ENCODE measurements around the gene ZFP28.
A peak's percentile ranks its signal among the peaks of the same experiment; 100 is the strongest.

Gene ZFP28

GRCh38 chr19:56538761-56539263 lies at the start of gene ZFP28:
Gene ZFP28 (plus strand): TSS chr19:56538948. CDS start chr19:56539019, 71 bp downstream.
- peak; percentile 58 for DNase-seq

DNA sequence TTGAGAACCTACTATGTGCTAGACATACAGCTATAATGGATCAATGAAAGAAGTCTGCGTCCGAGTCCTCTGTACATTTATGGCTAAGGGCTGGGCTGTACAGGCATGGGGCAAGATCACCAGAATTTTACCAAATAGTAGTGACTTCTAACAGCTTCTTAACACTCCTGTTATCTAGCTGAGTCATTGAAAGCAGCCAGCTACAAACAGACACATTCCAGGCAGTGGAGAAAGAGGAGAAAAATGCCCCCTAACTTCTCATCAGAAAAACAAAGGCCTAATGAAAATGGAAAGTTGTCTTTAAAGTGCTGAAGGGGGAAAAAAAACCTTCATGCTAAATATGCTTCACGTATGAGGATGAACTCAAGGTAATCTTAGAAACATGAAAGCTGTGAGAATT lies 47.3 kb upstream of the ZFP28 start:
- no peak for DNase-seq

GRCh38 chr19:56504581-56504980 lies 34.2 kb upstream of the ZFP28 start:
- no peak for DNase-seq

- peak; percentile 96 for DNase-seq
Measured at GRCh38 chr19:56507446-56508289, 31.1 kb upstream of the ZFP28 start, which contains the start of gene ZNF471. Gene ZNF471 (plus strand): TSS chr19:56507855. CDS start chr19:56511572, 3,717 bp downstream.

GRCh38 chr19:56508290-56508778 lies 30.4 kb upstream of the ZFP28 start:
- peak; percentile 23 for DNase-seq

DNA sequence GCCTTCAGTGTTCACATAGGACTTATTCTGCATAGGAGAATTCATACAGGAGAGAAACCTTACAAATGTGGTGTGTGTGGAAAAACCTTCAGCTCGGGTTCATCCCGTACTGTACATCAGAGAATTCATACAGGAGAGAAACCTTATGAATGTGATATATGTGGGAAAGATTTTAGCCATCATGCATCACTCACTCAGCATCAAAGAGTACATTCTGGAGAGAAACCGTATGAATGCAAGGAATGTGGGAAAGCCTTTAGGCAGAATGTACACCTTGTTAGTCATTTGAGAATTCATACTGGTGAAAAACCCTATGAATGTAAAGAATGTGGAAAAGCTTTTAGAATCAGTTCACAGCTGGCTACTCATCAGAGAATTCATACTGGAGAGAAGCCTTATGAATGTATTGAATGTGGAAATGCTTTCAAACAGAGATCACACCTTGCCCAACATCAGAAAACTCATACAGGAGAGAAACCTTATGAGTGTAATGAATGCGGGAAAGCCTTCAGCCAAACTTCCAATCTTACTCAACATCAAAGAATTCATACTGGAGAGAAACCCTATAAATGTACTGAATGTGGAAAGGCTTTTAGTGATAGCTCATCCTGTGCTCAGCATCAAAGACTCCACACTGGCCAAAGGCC lies 13.4 kb upstream of the ZFP28 start:
- DNase-seq = no peak

GRCh38 chr19:56537442-56537841 lies 1.3 kb upstream of the ZFP28 start:
- no peak for DNase-seq

DNA sequence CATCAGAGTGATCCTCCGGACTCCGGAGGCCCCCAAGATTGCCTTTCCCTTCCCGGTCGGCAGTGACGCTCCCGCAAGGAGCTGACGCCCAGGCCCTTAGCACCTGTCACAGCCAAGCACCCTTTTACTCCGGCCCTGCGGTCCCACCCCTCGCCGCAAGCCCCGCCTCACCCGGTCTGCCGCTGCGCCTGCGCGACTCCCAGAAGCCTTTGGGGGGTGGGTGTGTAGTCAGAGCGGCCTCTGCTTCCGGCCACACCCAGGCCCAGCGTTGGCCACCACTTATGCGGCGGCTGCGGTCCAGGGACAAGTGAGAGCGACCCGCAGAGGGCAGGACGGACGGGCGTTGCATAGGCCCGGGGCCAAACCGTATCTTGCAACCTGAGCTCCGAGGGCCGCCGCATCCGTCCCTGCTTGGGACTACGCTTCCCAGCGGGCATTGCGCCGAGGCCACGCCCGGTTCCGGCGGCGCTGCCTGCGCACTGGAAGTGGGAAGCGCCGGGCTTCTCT lies 441 bp upstream of the ZFP28 start:
- peak; percentile 78 for DNase-seq

DNA sequence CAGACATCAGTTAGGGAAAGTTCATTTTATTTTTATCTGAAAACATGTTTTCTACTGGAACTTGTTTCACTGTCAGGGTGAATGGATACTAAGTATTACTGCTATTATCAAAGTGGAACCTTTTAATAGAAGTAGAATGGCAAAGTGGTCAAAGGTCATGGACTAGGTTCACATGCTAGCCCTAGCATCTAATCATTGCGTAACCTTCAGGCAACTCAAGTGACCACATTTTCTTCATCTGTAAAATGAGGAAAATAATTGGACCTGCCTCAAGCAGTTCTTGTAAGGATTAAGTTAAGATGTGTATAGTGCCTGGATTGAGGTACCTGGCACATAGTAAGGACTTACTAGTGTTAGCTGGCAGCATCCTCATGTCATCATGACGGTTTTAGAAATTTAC lies 5.0 kb downstream of the ZFP28 start:
- DNase-seq = no peak

- no peak for DNase-seq
Measured at GRCh38 chr19:56547535-56547934, 8.8 kb downstream of the ZFP28 start.

DNA sequence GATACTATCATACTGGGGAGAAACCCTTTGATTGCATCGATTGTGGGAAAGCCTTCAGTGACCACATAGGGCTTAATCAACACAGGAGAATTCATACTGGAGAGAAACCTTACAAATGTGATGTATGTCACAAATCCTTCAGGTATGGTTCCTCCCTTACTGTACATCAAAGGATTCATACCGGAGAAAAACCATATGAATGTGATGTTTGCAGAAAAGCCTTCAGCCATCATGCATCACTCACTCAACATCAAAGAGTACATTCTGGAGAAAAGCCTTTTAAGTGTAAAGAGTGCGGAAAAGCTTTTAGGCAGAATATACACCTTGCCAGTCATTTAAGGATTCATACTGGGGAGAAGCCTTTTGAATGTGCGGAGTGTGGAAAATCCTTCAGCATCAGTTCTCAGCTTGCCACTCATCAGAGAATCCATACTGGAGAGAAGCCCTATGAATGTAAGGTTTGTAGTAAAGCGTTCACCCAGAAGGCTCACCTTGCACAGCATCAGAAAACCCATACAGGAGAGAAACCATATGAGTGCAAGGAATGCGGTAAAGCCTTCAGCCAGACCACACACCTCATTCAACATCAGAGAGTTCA lies 15.6 kb downstream of the ZFP28 start:
- no peak for DNase-seq

GRCh38 chr19:56562766-56563165 lies 24.0 kb downstream of the ZFP28 start:
- DNase-seq = no peak

- DNase-seq = peak; percentile 57
Measured at GRCh38 chr19:56566904-56567273, 28.1 kb downstream of the ZFP28 start.

DNA sequence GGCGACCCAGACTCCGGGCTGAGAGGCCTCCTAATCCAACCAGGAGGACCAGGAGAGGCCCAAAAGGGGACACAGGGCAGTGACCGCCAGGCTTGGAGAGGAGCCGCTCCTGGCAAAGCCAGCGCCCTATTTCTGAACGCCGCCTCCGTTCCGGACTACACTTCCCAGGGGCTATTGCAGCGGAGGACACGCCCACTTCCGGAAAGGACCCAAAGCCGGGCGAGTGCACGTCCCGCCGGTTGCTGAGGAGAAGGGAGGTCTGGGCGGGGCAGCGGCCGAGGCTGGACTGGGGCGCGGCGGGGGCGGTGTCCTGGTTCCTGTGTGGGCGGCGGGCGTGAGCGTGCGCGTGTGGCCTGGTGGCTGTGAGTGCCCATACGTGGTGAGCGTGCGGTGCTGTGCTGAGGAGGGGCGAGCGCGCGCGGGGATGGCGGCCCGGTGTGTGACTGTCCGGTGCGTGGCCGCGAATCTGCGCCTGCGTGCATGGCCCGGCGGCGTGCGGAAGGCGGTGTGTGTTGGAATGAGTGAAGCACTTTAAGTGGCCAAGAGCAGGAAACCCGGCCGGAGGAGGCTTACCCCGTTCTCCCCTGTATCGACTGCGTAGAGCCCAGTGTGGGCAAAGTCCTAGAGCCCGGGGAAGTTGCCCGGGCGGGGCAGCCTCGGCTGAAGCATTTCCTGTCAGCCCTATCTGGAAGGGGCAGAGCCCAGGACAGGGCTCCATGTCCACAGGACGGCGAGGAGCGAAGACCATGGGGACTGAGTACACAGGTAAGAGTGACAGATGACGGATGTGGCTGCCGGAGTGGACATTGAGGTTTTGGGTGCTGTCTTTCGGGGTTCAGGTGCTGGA lies 28.7 kb downstream of the ZFP28 start, which contains the start of gene ZNF470:
Gene ZNF470 (plus strand): TSS at position 195 of the 847 bp plus-strand sequence. CDS start 2,844 bp downstream, outside the sequence.
- peak; percentile 87 for DNase-seq

DNA sequence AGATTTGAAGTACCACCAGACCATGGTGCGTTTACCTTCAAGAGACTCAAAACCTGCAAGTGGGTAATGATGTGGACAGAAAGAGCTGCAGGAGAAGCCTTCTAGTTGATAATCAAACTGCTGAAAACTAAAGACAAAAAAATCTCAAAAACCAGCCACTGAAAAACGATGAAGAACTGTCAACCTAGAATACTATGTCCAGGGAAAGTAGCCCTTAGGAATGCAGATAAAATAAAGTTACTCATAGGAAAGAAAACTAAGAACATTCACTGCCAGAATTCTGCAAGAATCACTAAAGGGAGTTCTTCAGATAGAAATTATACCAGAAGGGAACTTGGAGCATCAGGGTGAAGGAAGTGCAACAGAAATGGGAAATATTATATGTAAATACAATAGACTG lies 33.8 kb downstream of the ZFP28 start:
- no peak for DNase-seq

- no peak for DNase-seq
Measured at GRCh38 chr19:56573914-56574313, 35.2 kb downstream of the ZFP28 start.

DNA sequence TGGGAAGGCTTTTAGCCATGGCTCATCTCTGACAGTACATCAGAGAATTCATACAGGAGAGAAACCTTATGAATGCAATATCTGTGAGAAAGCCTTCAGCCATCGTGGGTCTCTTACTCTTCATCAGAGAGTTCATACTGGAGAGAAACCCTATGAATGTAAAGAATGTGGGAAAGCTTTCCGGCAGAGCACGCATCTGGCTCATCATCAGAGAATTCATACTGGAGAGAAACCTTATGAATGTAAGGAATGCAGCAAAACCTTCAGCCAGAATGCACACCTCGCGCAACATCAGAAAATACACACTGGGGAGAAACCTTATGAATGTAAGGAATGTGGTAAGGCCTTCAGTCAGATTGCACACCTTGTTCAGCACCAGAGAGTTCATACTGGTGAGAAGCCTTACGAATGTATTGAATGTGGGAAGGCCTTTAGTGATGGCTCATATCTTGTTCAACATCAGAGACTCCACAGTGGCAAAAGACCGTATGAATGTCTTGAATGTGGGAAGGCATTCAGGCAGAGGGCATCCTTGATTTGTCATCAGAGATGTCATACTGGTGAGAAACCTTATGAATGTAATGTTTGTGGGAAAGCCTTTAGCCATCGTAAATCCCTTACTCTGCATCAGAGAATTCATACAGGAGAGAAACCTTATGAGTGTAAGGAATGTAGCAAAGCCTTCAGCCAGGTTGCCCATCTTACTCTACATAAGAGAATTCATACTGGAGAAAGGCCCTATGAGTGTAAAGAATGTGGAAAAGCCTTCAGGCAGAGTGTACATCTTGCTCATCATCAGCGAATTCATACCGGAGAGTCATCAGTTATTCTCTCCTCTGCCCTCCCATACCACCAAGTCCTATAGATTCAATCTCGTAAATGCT lies 39.2 kb downstream of the ZFP28 start:
- no peak for DNase-seq

GRCh38 chr19:56594446-56594782 lies 55.7 kb downstream of the ZFP28 start:
- DNase-seq = no peak

DNA sequence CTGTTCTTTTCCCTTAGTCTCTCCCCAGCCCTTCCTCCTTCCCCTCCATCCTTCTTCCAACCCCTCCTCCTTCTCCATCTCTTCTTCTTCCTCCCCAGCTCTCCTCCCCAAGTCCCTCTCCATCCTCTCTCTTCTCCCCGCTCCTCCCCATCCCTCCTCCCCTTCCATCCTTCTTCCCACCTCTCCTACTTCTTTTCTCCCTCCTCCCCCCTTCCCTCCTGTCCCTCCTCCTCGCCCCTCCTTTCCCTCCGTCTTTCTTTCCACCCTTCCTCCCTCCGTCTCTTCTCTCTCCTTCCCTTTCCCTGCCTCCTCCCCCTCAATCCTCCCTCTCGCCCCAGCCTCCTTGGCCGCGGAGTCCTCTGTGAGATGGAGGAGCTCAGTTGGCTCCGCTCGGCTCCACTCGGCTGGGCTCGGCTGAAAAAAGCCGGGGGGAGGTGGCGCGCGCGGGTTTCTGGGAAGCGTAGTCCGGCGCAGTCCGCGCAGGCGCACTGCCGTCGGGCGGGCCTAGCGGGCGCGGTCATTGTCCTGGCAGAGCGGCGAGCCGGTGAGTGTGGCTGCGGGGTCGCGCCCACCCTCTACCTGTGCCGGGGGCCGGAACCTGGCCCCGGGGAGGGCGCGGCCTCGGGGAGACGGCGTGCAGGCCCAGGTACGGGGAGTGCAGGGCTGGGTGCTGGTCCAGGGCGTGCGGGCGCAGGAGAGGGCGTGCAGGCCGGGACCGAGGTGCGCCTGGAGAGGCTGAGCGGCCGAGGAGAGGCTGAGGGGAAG lies 56.2 kb downstream of the ZFP28 start, which contains the start of gene ZNF71:
Gene ZNF71 (plus strand): TSS at position 520 of the 765 bp plus-strand sequence. CDS start 6,257 bp downstream, outside the sequence.
- DNase-seq = peak; percentile 88

- no peak for DNase-seq
Measured at GRCh38 chr19:56595548-56595899, 56.8 kb downstream of the ZFP28 start.

Measured in NCI-H510A treated with DMSO at 0.1 percent for 48 hours (cell line).